Fibroblast of skin of right biceps (primary cell): ENCODE measurements around the gene GCC2.
A peak's percentile ranks its signal among the peaks of the same experiment; 100 is the strongest.
"Not testable (repeated sequence)": the region's sequence is repeated elsewhere in the genome, so short reads cannot be mapped to it uniquely, and the experiment has no call there.

Experiments
- DNase-seq: peaks from one replicate; pipeline ENCODE4 v3.0.0-alpha.2; 2013

The GCC2 gene, protein sequence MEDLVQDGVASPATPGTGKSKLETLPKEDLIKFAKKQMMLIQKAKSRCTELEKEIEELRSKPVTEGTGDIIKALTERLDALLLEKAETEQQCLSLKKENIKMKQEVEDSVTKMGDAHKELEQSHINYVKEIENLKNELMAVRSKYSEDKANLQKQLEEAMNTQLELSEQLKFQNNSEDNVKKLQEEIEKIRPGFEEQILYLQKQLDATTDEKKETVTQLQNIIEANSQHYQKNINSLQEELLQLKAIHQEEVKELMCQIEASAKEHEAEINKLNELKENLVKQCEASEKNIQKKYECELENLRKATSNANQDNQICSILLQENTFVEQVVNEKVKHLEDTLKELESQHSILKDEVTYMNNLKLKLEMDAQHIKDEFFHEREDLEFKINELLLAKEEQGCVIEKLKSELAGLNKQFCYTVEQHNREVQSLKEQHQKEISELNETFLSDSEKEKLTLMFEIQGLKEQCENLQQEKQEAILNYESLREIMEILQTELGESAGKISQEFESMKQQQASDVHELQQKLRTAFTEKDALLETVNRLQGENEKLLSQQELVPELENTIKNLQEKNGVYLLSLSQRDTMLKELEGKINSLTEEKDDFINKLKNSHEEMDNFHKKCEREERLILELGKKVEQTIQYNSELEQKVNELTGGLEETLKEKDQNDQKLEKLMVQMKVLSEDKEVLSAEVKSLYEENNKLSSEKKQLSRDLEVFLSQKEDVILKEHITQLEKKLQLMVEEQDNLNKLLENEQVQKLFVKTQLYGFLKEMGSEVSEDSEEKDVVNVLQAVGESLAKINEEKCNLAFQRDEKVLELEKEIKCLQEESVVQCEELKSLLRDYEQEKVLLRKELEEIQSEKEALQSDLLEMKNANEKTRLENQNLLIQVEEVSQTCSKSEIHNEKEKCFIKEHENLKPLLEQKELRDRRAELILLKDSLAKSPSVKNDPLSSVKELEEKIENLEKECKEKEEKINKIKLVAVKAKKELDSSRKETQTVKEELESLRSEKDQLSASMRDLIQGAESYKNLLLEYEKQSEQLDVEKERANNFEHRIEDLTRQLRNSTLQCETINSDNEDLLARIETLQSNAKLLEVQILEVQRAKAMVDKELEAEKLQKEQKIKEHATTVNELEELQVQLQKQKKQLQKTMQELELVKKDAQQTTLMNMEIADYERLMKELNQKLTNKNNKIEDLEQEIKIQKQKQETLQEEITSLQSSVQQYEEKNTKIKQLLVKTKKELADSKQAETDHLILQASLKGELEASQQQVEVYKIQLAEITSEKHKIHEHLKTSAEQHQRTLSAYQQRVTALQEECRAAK (N-terminal part only)

DNA sequence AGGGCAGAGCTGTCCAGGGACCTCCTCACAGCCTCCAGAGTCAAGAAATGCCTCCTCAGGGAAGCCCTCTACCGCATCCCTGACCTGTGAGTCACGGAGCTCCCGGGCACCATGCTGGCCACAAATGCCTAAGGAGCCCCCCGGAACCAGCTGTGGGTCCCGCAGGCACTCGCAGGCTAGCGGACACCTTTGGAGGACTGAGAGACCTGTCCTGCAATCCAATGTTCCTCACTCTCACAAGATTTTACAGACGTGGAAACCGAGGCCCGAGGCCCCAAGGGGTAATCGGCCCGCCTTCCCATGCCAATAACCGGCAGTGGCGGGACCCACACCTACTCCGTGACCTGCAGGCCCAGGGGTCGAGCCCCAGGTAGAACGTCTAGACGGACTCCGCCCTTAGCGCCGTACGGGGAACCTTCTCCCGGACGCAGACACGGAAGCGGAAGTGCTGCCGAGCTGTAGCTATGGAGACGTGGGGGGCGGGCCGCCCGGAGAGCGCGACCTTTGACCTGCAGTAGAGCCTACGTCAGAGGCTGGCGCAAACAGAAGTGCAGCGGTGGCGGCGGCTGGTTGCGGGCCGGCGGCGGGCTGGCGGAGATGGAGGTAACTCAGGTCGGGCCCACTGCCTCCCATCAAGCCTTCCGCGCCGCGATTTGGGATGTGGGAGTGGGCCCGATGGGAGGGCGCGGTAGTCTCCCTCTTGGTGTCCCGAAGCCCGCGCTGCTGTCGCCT lies at the start of gene GCC2:
Gene GCC2, plus strand, starts transcription at position 529 of the 732 bp plus-strand sequence. Its CDS starts 69 bp downstream, at position 598.
- peak; percentile 91 for DNase-seq

DNA sequence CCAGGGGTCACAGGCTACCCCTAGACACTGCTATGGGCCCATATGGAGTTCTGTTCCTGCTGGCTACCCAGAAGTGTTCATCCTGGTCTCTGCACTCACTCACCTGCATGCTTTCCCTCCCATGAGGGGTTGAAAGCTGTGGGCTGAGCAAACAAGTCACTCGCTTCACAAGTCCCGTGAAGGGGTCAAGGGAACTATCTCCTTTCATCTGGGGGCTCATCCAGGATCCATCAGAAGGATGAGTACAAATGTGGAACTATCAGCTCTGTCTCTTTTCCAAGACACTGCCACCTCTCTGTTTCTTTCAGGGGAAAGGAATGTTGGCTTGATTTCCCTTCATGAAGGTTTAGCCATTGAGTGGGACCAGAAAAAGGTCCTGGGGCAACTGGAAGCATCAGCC lies 49.5 kb upstream of the GCC2 start:
- DNase-seq, result no peak

DNA sequence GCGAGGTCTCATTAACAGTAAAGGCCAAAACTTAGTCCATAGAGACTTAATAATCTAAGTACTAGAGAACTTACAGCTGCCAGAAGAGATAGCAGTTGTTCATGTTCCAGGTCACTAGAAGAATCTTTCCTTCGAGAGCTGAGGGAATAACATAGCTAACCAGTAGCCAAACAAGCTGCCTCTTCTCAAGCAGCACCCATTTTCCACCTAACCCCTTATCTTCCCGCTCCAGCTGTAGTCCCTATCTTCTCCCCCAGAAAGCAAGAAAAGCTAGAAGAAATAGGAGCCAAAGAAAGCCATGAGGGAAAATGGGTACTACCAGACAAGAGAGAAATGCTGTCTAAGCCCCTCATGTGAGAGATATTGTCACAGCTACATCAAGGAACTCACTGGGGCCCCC lies 47.2 kb upstream of the GCC2 start:
- DNase-seq, result no peak

DNA sequence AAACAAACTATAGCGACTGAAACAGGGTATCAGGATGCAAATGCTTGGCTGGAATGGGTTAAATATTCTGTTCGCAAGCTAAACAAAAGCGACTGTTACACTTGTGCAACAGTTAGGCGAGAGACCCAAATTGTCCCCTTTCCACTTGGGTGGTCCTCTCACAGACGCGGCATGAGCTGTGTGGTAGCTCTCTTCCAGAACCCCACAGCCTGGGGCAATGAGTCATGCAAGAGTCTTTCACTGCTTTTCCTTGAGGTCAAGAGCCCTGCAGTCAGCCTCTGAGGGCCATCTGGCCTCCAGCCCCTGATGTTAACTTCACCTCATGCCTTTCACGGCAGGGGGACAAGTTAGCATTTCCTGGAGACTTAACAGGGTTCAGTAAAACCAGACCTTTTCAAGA lies 45.5 kb upstream of the GCC2 start:
- peak; percentile 79 for DNase-seq

DNA sequence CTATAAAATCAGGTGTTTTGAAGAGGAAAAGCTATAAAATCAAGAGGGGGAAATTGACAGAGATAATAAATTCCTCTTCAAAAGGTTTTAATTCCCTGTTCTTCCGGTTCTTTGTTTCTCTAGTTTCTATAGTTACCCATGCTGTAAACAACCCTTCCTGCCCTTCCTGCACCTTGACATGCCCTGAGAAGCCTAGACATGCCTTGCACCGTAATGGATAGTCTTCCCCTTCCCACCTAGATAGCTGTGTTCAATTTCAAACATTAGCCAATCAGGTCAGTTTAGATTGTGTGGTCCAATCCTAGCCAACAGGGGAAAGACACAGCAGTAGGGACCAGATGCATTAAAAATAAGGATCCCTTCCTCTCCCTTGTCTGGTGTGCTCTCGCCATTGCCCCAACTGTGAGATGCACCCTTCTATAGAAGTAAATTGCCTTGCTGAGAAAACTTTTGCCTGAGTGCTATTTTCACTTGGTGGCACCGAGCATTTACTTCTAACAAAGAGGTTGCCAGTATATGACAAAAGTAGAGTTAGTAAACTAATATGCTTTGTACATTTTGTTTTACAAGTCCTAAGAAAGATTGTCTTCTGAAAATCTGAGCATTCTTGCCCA lies 44.1 kb upstream of the GCC2 start:
- no peak for DNase-seq

DNA sequence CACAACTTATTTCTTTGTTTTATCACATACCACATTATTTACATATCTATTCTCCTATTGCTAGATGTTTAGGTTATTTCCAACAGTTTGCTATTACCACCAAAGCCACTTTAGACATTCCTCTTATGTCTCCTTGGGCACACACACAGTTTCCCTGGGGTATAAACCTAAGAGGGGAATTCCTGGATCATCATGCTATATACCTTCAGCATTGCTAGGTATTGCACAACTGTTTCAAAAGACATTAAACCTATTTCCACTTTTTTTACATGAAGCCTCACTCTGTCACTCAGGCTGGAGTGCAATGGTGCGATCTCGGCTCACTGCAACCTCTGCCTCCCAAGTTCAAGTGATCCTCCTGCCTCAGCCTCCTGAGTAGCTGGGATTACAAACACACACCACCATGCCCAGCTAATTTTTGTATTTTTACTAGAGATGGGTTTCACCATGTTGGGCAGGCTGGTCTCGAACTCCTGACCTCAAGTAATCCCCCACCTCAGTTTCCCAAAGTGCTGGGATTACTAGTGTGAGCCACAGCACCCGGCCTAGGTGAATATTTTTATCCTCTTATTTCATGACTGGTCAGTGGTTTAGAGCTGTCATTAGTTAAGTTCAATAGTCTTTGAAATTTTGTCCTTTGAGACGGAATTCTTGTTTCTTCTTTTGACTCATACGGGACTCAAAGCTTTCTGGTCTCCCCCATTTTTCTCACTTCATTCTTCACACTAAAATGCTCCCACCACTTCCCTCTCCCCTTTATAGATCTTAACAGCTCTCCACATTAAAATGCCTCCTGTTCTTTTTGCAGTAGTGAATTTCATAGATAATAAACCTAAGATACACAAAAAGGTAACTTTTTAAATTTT lies 40.9 kb upstream of the GCC2 start:
- DNase-seq, result no peak

DNA sequence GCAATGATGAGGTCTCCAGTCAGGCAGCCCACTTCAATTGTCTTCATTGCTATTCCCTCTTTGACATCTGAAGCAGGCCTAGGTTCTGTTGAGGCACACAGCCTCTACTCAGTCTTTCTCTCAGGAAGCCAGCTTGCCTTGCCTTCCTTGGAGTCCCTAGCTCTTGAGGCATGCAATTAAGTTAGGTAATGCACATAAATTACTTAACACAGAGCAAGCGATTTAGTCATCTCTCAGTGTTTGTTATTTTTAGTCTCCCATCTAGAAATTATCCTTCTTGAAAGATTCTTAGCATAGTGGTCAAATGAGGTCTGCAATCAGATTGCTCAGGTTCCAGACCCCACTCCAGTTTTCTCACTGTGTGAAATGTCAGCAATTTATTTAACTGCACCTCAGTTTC lies 39.2 kb upstream of the GCC2 start:
- DNase-seq, result peak; percentile 42

DNA sequence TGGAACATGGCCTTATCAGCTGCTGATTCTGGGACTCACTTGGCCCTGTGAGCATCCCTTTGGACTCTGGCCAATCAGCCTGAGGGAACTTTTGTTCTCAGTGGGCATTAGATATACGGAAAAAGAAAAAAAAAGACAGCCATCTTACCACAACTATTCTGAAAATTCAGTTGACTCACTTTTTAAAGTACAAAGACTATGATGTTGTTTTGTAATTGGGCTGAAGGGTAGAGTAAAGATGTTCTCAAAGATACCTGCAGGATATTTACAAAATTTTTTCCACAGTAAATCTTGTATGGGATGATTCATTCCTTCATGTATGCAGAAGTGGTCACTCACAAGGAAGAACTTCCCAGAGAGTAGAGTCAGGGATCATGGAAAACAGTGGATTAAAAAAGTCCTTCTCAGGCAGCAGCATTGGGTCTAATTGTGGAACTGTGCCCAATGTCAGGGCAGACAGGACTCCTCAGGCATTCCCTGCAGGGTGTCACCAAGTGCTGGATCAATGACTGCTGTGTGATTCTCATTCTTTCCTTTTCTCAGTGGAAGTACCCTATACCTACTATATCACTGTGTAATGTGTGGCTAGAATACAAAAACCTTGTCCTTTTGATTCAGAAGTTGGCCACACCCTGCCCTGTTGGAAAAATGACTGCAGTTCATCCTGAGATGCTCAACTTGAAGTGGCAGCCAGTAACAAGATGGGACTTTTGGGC lies 35.9 kb upstream of the GCC2 start:
- peak; percentile 88 for DNase-seq

DNA sequence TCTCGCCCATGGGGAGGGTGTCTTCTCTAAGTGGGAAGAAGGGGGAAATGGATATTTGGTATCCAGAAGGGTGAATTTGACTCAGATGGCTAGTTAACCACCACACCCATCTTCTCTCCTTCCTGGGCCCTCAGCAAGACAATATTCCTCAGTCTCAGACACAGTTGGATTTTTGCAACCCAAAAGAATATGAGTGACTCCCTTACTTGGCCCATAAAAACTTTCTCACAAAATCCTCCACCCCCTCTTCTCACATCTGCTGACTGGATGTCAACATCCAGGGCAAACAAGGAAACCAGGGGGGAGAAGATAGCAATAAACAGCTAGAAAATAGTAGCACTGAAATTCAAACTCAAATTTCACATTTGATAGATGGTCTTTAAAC lies 35.3 kb upstream of the GCC2 start:
- no peak for DNase-seq

DNA sequence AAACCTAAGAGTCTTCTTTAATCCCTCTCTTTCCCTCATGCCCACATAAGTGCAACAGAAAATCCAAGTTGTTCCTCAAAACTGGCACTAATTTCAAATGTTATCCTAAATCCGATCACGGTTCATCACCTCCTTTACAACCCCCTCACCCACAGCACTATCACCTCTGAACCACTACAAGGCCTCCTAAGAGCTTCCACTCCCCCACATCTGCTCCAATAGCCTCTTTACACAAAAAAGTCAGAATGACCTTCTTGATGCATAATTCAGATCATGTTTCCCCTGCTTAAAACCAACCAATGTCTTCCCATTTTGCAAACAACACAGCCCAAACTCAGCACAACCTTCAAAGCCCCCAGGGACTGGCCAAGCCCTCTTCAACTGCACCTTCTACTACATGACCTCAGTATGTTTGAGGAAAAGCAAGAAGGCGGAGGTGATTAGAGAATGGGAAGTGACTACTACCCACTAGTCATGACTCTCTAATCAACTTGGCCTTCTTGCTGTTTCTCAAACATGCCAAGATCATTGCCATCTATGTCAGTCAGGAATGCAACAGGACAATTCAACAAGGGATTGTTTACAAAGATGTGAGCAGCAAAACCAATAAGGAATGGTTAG lies 34.6 kb upstream of the GCC2 start:
- no peak for DNase-seq

DNA sequence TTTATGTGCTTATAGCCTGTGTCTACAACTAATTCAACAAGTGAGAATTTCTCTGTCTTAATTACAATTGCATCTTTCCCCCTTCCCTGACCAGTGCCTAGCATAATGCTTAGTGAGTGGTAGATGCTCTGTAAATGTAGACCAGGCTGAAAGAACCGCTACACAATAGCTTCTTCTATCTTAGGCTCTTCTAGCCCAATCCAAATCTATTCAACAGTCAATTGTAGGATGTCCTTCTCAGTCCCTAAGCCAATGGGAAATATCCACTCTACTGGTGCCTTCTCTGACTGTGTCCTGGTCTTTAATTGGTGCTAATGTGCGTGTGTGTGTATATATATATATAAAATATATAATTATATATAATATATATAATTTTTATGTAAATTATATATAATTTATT lies 34.1 kb upstream of the GCC2 start:
- no peak for DNase-seq

DNA sequence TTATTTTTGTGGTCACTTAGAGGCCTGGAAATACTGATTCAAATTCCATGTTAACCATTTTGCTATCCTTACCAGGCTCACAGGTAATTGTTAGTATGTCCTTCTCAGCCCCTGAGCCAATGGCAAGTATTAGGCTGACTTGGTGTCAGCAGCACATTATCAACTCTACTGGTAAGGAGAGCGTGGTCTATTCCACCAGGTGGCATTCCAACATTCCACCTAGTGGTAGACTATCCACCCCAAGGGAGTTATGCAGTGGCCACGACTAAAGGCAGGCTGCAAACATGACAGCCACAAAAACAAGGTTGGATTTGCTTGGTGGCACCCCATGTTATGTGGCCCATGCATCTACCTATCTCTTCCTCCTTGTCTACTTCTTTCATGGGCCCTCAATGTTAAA lies 31.8 kb upstream of the GCC2 start:
- no peak for DNase-seq

DNA sequence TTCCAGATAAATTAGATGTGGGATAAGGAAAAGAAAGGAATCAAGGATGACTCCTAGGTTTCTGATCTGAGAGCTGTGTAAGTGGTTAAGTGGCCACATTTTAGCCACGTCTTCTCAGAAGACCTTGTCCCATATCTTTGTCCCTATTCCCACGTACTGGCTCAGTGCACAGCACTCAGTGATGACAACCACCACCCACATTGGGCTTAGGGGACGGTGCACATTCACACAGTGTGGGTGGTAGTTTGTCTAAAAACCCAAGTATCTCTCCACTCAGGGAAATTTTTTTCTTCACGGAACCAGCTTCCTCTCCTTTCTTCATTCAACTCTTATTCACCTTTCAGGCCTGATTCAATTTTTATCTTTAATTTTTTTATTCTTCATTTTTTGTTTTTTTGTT lies 30.6 kb upstream of the GCC2 start:
- DNase-seq, result no peak

DNA sequence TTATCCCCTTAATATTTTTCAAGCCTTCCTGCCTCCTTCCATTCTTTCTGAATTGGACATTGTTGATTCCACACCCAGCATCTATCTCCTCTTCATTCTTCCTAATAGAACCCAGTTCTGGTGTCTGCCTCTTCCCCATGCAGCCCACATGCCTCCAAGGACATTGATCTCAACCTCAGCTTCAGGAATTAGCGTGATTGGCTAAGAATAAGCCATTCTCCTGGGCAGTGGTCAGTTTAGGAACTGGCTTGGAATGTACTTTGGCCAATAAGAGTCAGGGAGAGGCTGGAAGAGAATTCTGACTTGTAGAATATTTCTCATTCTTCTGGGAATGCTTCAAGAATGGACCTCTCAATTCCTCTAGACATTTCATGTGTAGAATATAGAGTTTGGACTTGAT lies 25.9 kb upstream of the GCC2 start:
- DNase-seq, result no peak

DNA sequence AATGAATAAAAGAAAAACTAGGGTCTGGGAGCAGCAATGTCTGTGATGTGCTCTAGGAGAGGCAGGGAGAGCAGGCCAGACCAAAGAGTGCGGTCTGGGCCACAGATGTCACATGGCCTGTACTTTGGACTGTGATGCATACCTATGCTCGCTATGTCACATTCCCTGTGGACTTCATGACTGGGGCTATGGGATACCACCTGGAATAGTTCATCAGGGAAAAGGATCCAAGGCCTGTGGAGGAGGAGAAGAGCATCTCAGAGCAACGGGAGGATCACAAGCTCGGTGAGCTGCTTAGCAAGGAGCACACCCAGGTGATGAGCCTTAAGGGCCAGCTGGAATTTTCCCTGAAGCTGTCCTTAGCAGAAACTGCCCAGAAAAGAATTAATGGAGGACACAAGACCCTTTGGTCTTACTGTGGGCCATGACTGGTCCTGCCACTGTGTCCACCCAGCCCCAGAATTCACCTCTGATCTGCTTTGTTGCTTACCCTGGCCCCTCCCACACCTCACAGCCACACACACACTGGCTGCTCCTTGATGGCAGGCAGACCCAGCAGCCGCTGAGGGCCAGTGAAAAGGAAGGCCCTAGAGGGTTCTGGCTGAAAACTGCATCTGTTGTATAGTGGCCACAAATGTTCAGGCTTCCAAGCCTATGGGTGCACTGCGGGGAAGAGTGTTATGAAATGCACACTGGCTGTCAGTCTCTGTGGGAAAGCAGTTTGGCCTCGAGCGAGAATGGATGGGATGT lies 25.3 kb upstream of the GCC2 start:
- DNase-seq, result no peak

DNA sequence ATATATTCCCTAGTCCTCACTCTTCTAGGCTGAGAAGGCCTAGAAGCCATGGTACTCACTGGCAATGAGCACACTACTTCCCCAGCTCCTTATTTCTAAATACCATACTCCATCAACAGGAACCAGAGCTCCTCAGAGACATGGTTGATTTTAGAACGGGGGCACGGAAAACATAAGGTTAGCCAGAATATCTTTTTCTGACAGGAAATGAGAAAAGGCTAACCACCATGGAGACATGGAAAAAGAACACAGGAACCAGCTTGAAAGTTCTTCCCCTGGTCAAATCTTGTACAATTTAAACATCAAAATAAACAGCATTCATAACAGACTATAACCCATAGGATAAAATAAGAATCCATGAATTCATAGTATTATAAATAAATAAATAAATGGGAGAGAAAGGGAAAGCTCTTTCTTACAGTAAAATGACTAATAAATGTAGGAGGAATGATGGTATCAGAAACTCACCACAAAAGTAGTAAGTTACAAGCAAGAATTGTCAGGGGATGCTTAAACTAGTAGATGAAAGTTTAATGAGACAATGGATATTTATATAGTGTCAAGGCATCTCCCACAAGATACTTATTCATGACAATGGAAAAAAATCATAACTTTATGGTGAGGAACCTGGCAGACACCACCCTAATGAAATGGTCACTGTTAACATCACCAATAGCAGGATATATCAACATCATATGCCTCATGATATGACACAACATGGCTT lies 20.6 kb upstream of the GCC2 start:
- DNase-seq, result no peak

DNA sequence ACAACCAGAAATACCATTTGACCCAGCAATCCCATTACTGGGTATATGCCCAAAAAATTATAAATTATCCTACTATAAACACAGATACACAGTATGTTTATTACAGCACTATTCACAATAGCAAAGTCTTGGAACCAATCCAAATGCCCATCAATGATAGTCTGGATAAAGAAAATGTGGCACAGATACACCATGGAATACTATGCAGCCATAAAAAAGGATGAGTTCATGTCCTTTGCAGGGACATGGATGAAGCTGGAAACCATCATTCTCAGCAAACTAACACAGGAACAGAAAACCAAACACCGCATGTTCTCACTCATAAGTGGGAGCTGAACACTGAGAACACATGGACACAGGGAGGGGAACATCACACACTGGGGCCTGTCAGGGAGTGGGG lies 13.4 kb upstream of the GCC2 start:
- DNase-seq, result not testable (repeated sequence)

DNA sequence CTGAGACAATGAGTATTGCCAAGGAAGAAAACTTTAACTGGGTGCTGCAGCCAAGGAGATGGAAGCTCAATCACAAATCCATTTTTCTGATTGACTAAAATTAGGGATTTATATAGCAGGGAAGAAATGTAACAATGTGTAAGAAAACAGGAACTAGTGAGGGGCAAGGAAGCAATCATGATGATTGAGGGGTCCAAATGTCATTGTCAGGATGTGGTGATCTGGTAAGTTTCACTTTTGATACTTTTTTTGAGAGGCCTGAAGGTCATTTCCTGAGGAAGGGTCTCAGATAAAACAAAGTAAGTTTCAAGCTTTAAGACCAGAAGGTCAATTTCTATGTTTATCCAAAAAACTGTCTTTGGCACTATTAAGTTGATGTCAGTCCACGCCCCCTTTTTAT lies 12.0 kb upstream of the GCC2 start:
- no peak for DNase-seq
